Ovary (tissue), 3 donors: ENCODE results near the gene DCAF6.

Experiments
- CTCF ChIP-seq, 3 donors: fragments of 450-650 bp in 2 of 3; fragments of 200-600 bp in 1 of 3; IDR thresholded peaks; one replicate each; pipeline versions ENCODE4 v1.5.1 to v1.8.0; 2016 to 2022; ENCODE audit warnings: antibody characterized with exemption in 3 of 3, mild to moderate bottlenecking in 1 of 3
- EP300 ChIP-seq: sonication (generic); formaldehyde crosslinking; IDR thresholded peaks from one replicate; pipeline ENCODE4 v1.6.1; 2017; ENCODE audit warnings: antibody characterized with exemption
- POLR2A ChIP-seq: fragments of 450-650 bp; IDR thresholded peaks from one replicate; pipeline ENCODE4 v1.6.1; 2017; ENCODE audit warnings: antibody characterized with exemption, mild to moderate bottlenecking, moderate library complexity
- donor health status: DM: no; HTN: no; CAD: no.

GRCh38 chr1:167904652-167905130, 31.8 kb upstream of the DCAF6 start:
- no peak for TF ChIP-seq POLR2A
- TF ChIP-seq CTCF (IDR thresholded peaks at IDR 0.05), result no peak
- no peak for TF ChIP-seq EP300
